Pancreas (tissue), 10 donors: ENCODE data around the gene PPP1R3C. TPM values are rescaled to one million over a fixed set of nuclear protein-coding genes. Genes with fewer than 3 reads are reported as not detected.

Experiments used
- ATAC-seq, 4 donors: fragments of 200-7000 bp; cut with Tn5 transposase; one replicate each; pipeline versions ENCODE4 v1.8.0 to v1.9.1; 2020; ENCODE audit warnings: mild to moderate bottlenecking in 4 of 4, moderate library complexity in 4 of 4
- DNase-seq, 6 donors: peaks; one replicate each; pipeline ENCODE4 v3.0.0-alpha.2; 2020
- FAIRE-seq: peaks from 2 replicates; lab custom pipeline; 2012; peaks lifted over from hg19 to GRCh38; lab: Jason Lieb, UNC
- H3K27ac ChIP-seq, 4 donors: fragments of 200-600 bp; sonication (generic); 1 replicate in 3 of 4; 2 replicates in 1 of 4; pipeline versions ENCODE4 v1.5.0 to v1.8.0; 2020
- H3K27me3 ChIP-seq, 4 donors: fragments of 200-600 bp; one replicate each; pipeline ENCODE4 v1.8.0; 2021
- H3K36me3 ChIP-seq, 3 donors: fragments of 200-600 bp; sonication (generic) in 1 of 3; one replicate each; pipeline versions ENCODE4 v1.5.0 to v1.8.0; 2020 to 2021
- H3K4me1 ChIP-seq, 3 donors: fragments of 200-600 bp; one replicate each; pipeline ENCODE4 v1.8.0; 2021
- H3K4me3 ChIP-seq, 4 donors: fragments of 200-600 bp; sonication (generic) in 2 of 4; one replicate each; pipeline versions ENCODE4 v1.5.0 to v1.8.0; 2020 to 2021
- H3K9me3 ChIP-seq, 4 donors: fragments of 200-600 bp; one replicate each; pipeline ENCODE4 v1.8.0; 2021
- WGBS, 2 donors: extraction: QIAGEN DNeasy Blood & Tissue Kit; methylation state at CpG; one replicate each; pipeline ENCODE4 v1.1.7; 2013; 5-methylcytosine and 5-hydroxymethylcytosine counted together
- intact Hi-C, 3 donors: fragments of 100-400 bp; cut with DNase I; formaldehyde crosslinking; loops; one replicate each; pipeline versions ENCODE4 v1.11.1 to v1.14.2; 2022
- polyA plus RNA-seq, 2 donors: library from polyadenylated mRNA; stranded (reverse); fragments of 200-250 nt; gene quantifications; one replicate each; pipeline ENCODE4 v1.2.3, GENCODE V29; 2013
- total RNA-seq, 6 donors: library from RNA; stranded (reverse); fragmentation: NEBNext Ultra II Directional in 4 of 6; extraction: Animal tissue kit (Norgen Biotek cat#: 25700) in 4 of 6; gene quantifications; one replicate each; pipeline versions ENCODE4 v1.2.1 to v1.2.4, GENCODE V29; 2021 to 2023
- TF ChIP-seq, protein P1 (sequence below), 4 donors: fragments of 200-600 bp; sonication (generic) in 3 of 4; IDR thresholded peaks; one replicate each; pipeline versions ENCODE4 v1.5.0 to v1.8.0; 2021; ENCODE audit warnings: antibody characterized with exemption in 4 of 4
- donor health status: healthy with polysubstance abuse.
- donor health status: DM: no; HTN: no; CAD: no; lungs with moderate emphysema.
- donor health status: DM: no; HTN: no; CAD: no.
- donor health status: control.
- donor health status: control.
- donor health status: Bipolar disorder and iron deficiency.
- donor health status: DM: yes; HTN: yes; CAD: no.
- donor health status: DM: no; HTN: no; CAD: no.
- donor health status: DM: no; HTN: no; CAD: no.
- donor health status: DM: yes; HTN: yes; CAD: no.

PPP1R3C gene
- total and polyA plus RNA-seq, 8 donors = 3.8 to 27.5 (median 14.3) TPM

DNA sequence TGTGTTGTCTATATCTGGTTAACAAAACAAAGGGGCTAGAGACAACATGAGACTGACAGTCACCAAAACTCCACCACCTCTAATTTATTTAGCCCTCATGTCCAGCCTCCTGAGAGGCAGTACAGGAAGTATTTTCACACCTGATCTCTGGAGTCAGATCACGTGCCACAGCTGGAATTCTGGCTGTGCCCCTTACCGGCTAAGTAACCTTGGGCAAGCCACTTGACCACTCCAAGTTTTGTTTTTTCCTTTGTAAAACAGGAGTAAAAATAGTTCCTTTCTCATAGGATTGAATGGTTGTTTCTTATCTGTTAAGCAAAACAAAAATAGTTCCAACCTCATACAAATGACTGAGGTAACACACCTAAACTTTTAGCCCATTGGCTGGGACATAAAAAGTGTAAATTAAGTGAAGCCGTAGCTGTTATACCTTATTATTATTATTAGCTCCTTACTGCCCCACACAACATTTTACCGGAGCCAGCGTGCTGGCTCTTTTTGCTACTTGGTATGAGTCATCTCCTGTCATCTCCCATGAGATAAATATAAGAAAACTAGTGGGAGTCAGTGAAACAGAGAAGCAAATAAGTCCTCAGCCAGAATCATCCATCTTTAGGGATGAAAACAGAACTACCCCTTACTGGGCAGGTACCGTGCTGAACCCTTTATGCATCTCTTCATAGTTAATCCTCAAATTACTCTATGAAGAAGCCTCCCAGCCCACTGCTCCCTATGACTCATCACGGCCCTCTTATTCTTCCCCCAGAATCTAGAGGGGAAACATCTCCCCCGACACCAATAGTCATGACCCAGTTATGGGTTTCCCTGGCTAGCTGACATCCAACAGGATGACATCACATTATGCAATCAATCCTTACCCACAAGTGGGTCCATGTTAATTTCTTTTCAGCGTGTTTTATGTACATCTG is 44.9 kb downstream of the PPP1R3C start:
- no peaks in the 10 kb centered on the region for H3K9me3 ChIP-seq
- intact Hi-C loops = no loop called here
- peak in 1 of 4 donors; percentile 14 for ATAC-seq
- FAIRE-seq = no peak
- 35 to 49% methylated on average over 9 of the region's 9 CpGs for WGBS, 2 donors
- H3K4me3 ChIP-seq = no peak overlapping the region
- no peaks in the 10 kb centered on the region for H3K27me3 ChIP-seq
- no peaks in the 10 kb centered on the region for H3K36me3 ChIP-seq
- TF ChIP-seq, protein P1, sequence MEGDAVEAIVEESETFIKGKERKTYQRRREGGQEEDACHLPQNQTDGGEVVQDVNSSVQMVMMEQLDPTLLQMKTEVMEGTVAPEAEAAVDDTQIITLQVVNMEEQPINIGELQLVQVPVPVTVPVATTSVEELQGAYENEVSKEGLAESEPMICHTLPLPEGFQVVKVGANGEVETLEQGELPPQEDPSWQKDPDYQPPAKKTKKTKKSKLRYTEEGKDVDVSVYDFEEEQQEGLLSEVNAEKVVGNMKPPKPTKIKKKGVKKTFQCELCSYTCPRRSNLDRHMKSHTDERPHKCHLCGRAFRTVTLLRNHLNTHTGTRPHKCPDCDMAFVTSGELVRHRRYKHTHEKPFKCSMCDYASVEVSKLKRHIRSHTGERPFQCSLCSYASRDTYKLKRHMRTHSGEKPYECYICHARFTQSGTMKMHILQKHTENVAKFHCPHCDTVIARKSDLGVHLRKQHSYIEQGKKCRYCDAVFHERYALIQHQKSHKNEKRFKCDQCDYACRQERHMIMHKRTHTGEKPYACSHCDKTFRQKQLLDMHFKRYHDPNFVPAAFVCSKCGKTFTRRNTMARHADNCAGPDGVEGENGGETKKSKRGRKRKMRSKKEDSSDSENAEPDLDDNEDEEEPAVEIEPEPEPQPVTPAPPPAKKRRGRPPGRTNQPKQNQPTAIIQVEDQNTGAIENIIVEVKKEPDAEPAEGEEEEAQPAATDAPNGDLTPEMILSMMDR (IDR thresholded peaks at IDR 0.05) = no peak
- peak in 3 of 6 donors; percentile 39 to 42 (median 41) for DNase-seq
- H3K27ac ChIP-seq = peak overlapping the region in 2 of 4 donors; percentile 17 to 88
- peaks cover 48 to 57% (median 53%) of the 10 kb centered on the region in 3 donors for H3K4me1 ChIP-seq

DNA sequence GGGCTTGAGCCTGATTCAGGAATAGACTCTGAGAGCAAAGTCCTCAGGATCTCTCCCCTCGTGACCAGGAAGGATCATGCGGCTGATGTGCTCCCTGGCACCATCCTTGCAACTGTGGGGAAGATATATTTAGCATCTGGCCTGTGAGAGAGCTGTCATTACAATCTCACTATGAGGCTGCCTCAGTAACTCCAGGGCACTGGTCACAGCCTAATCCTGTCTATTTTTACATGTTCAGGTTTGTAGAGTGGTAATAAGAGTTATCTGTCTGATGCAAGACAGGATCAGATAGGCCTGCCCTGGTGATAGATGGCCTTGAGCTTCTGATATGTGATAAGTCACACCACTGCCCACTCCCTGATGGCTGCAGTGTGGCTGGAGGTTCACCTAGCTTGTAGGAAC is 50.7 kb downstream of the PPP1R3C start:
- WGBS, 2 donors = 84 to 88% methylated on average over 2 of the region's 2 CpGs
- no peak for FAIRE-seq

DNA sequence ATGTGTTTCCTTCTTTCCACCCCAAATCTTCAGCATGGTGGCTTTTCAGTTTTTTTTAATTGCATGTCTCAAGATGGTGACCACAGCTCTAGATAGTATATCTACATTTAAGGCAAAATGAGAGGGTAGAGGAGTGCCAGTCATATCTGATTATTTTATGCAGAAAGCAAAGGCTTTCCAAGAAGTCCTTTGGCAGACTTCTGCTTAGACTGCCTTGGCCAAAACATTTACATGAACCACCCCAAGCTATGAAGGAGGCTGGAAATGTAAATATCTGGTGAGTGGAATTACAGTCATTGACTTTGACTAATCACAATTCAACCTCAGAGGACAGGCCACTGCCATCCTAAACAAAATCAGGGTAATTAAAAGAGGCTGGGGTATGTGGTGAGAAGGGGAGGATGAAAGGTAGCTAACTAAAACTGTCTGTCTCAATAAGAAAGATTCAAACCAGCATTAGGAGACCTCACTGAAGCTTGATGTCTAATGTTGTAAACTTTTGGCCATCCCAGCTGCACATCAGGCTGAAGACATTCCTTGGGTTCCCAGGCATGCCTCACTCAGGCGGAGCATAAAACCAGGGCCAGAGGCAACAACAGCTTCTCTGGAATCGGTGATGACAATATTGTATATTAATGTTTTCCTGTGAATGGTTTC is 53.4 kb downstream of the PPP1R3C start:
- FAIRE-seq = no peak
- no peaks in the 10 kb centered on the region for H3K36me3 ChIP-seq
- no peaks in the 10 kb centered on the region for H3K9me3 ChIP-seq
- 89 to 95% methylated on average over 2 of the region's 2 CpGs for WGBS, 2 donors
- H3K27me3 ChIP-seq = no peaks in the 10 kb centered on the region
- peak in 3 of 4 donors; percentile 26 to 82 (median 56) for ATAC-seq
- H3K27ac ChIP-seq = peak overlapping the region in 1 of 4 donors; percentile 2
- TF ChIP-seq, protein P1 (IDR thresholded peaks at IDR 0.05) = no peak
- DNase-seq = no peak
- H3K4me1 ChIP-seq = peaks cover 0 to 4% (median 0%) of the 10 kb centered on the region in 3 donors
- no peak overlapping the region for H3K4me3 ChIP-seq
- intact Hi-C loops = no loop called here

More for the DNA sequence above, 50.7 kb downstream of the PPP1R3C start:
- H3K4me3 ChIP-seq = no peak overlapping the region
- ATAC-seq (peak in 1 of 4 donors; percentile 11), DNase-seq (no peak)
- no peaks in the 10 kb centered on the region for H3K9me3 ChIP-seq
- intact Hi-C loops = no loop called here
- H3K4me1 ChIP-seq = peaks cover 0 to 4% (median under 1%) of the 10 kb centered on the region in 3 donors
- TF ChIP-seq, protein P1 (IDR thresholded peaks at IDR 0.05) = no peak
- H3K27me3 ChIP-seq = no peaks in the 10 kb centered on the region
- no peaks in the 10 kb centered on the region for H3K36me3 ChIP-seq
- H3K27ac ChIP-seq = no peak overlapping the region

Other genes starting within 250 kb of the PPP1R3C start
- gene HECTD2, start 222.7 kb downstream of the PPP1R3C start, total RNA-seq = 1 to 10 TPM; 3.6 to 7.8 (median 4.8) TPM
- gene HECTD2, start 222.7 kb downstream of the PPP1R3C start, polyA plus RNA-seq = 1 to 10 TPM; 2.9 to 5.5 TPM
- gene TNKS2, start 165.4 kb upstream of the PPP1R3C start, total RNA-seq = 10 to 100 TPM; 13.8 to 22.6 (median 15.2) TPM
- 10 to 100 TPM in 1 of 2 donors, 1 to 10 TPM in 1; 5.2 to 12.4 TPM for gene TNKS2, start 165.4 kb upstream of the PPP1R3C start, polyA plus RNA-seq